Sigmoid colon (tissue), 7 donors: ENCODE measurements around the gene ARRDC2. TPM values are rescaled to one million over a fixed set of nuclear protein-coding genes. Genes with fewer than 3 reads are reported as not detected.
A peak's percentile ranks its signal among the peaks of the same experiment; 100 is the strongest.

Experiments used
- DNase-seq: peaks from one replicate; pipeline ENCODE4 v3.0.0-alpha.2; 2019
- H3K27ac ChIP-seq, 4 donors: fragments of 200-600 bp; sonication (generic); one replicate each; pipeline ENCODE4 v1.5.1; 2016 to 2019; ENCODE audit warnings: mild to moderate bottlenecking in 1 of 4
- H3K27me3 ChIP-seq, 3 donors: fragments of 200-600 bp; sonication (generic); one replicate each; pipeline ENCODE4 v1.5.1; 2019; ENCODE audit warnings: mild to moderate bottlenecking in 1 of 3
- H3K36me3 ChIP-seq, 4 donors: fragments of 200-600 bp; sonication (generic); one replicate each; pipeline ENCODE4 v1.5.1; 2016 to 2019
- H3K4me1 ChIP-seq, 4 donors: fragments of 200-600 bp; sonication (generic); one replicate each; pipeline ENCODE4 v1.5.1; 2017 to 2019
- H3K4me3 ChIP-seq, 4 donors: fragments of 200-600 bp; sonication (generic); one replicate each; pipeline ENCODE4 v1.5.1; 2017 to 2019; ENCODE audit warnings: mild to moderate bottlenecking in 2 of 4, moderate library complexity in 1 of 4
- H3K9me3 ChIP-seq, 4 donors: fragments of 200-600 bp in 3 of 4; sonication (generic) in 3 of 4; one replicate each; pipeline versions ENCODE4 v1.5.1 to v1.6.1; 2013 to 2019
- EP300 ChIP-seq, 4 donors: sonication (generic); formaldehyde crosslinking; IDR thresholded peaks; one replicate each; pipeline ENCODE4 v1.6.1; 2017; ENCODE audit warnings: antibody characterized with exemption in 4 of 4
- POLR2A ChIP-seq, 2 donors: fragments of 450-650 bp; IDR thresholded peaks; one replicate each; pipeline ENCODE4 v1.6.1; 2016; ENCODE audit warnings: antibody characterized with exemption in 2 of 2, mild to moderate bottlenecking in 2 of 2, moderate library complexity in 2 of 2
- POLR2AphosphoS5 ChIP-seq, 4 donors: sonication (generic); formaldehyde crosslinking; IDR thresholded peaks; one replicate each; pipeline ENCODE4 v1.6.1; 2017; ENCODE audit warnings: antibody characterized with exemption in 4 of 4
- WGBS, 2 donors: extraction: QIAGEN DNeasy Blood & Tissue Kit; methylation state at CpG; one replicate each; pipeline ENCODE4 v1.1.7; 2013; 5-methylcytosine and 5-hydroxymethylcytosine counted together
- intact Hi-C: fragments of 100-400 bp; cut with DNase I; formaldehyde crosslinking; loops from one replicate; pipeline ENCODE4 v1.15.1; 2023
- polyA plus RNA-seq, 3 donors: library from polyadenylated mRNA; stranded (reverse); fragments of 200-250 nt; gene quantifications; one replicate each; pipeline ENCODE4 v1.2.3, GENCODE V29; 2013
- total RNA-seq, 4 donors: library from RNA; depleted of rRNA; stranded (reverse); fragments of >200 nt; gene quantifications; one replicate each; pipeline ENCODE4 v1.1.0, GENCODE V29; 2016
- TF ChIP-seq, protein P1 (sequence below), 4 experiments: fragments of 450-650 bp in 3 of 4; fragments of 200-600 bp in 1 of 4; IDR thresholded peaks; one replicate each; pipeline ENCODE4 v1.5.1; 2016 to 2019; ENCODE audit warnings: antibody characterized with exemption in 4 of 4, mild to moderate bottlenecking in 3 of 4, moderate library complexity in 2 of 4
- donor health status: healthy with polysubstance abuse.
- donor health status: Bipolar disorder and iron deficiency.
- donor health status: healthy.

Gene ARRDC2
- total and polyA plus RNA-seq, 7 donors: 22.2 to 54.2 (median 36.6) TPM

DNA sequence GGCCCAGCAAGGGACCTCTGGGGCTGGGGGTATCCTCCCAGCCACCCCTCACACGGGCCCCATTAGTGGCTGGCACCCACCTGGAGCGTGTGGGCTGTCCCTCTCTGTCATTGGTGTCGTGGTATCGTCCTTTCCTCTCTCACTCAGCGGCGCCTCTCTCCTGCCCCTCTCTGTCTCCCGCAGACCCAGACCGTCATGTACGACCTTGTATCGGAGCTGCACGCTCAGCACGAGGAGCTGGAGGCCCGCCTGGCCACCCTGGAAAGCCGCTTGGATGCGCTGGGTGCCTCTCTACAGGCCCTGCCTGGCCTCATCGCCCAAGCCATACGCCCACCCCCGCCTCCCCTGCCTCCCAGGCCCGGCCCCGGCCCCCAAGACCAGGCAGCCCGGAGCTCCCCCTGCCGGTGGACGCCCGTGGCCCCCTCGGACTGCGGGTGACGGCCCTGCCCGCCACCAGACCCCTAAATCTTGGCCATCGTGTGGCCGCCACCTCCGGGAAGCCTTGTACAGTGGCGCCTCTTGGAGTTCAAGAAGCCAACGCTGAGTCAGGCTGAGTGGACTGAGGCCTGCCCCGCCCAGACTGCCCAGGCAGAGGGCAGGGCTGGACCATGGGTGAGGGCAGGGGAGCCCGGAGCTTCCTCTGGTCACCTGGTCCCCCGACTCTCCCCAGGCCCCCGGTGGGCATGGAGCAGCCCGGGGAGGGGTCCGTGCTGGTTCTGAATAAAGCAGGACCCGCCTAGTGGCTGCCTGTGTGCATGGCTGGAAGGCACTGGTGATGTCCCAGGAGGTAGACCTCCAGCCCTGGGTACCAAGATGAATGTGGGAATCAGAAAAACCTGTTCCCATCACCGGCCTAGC, 9.8 kb upstream of the ARRDC2 start:
- Histone ChIP-seq H3K27ac (no peak overlapping the region), H3K4me1 (peaks cover 0 to 21% (median 19%) of the 10 kb centered on the region in 4 donors), H3K9me3 (no peaks in the 10 kb centered on the region), H3K4me3 (no peak overlapping the region), H3K27me3 (no peaks in the 10 kb centered on the region), H3K36me3 (no peaks in the 10 kb centered on the region)
- 38 to 58% methylated on average over 41 of the region's 41 CpGs for WGBS, 2 donors
- TF ChIP-seq POLR2AphosphoS5 (IDR thresholded peaks at IDR 0.05): no peak
- TF ChIP-seq, protein P1, sequence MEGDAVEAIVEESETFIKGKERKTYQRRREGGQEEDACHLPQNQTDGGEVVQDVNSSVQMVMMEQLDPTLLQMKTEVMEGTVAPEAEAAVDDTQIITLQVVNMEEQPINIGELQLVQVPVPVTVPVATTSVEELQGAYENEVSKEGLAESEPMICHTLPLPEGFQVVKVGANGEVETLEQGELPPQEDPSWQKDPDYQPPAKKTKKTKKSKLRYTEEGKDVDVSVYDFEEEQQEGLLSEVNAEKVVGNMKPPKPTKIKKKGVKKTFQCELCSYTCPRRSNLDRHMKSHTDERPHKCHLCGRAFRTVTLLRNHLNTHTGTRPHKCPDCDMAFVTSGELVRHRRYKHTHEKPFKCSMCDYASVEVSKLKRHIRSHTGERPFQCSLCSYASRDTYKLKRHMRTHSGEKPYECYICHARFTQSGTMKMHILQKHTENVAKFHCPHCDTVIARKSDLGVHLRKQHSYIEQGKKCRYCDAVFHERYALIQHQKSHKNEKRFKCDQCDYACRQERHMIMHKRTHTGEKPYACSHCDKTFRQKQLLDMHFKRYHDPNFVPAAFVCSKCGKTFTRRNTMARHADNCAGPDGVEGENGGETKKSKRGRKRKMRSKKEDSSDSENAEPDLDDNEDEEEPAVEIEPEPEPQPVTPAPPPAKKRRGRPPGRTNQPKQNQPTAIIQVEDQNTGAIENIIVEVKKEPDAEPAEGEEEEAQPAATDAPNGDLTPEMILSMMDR (IDR thresholded peaks at IDR 0.05): peak in 1 of 4 experiments; percentile 20
- intact Hi-C loops: loop anchor here (1.0 to 2.0 kb wide), 3 partner anchors 51 to 139 kb away; partner anchors contain the start of gene RPL18A
- DNase-seq: no peak

DNA sequence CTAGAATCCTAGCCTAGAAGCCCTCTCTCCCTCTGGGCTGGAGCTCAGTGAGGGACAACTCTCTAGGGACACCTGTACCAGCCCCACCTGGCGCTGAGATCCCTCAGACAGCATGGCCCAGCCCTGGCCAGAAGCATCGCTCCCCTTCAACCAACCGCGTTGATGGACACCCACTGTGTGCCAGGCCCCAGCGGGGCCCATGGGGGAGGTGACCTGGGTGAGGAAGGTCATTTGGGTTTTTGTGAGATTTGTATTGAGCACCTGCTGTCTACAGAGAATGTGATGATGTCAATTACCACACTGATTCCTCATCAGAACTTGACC, 9.2 kb upstream of the ARRDC2 start:
- Histone ChIP-seq H3K4me1 (peaks cover 0 to 21% (median 19%) of the 10 kb centered on the region in 4 donors), H3K9me3 (no peaks in the 10 kb centered on the region), H3K36me3 (no peaks in the 10 kb centered on the region), H3K27me3 (no peaks in the 10 kb centered on the region), H3K4me3 (no peak overlapping the region), H3K27ac (no peak overlapping the region)
- intact Hi-C loops: no loop called here
- 76 to 91% methylated on average over 5 of the region's 5 CpGs for WGBS, 2 donors
- no peak for DNase-seq
- TF ChIP-seq, protein P1 (IDR thresholded peaks at IDR 0.05): no peak
- TF ChIP-seq POLR2AphosphoS5 (IDR thresholded peaks at IDR 0.05) (no peak), POLR2A (IDR thresholded peaks at IDR 0.05) (no peak), EP300 (IDR thresholded peaks at IDR 0.05) (no peak)

DNA sequence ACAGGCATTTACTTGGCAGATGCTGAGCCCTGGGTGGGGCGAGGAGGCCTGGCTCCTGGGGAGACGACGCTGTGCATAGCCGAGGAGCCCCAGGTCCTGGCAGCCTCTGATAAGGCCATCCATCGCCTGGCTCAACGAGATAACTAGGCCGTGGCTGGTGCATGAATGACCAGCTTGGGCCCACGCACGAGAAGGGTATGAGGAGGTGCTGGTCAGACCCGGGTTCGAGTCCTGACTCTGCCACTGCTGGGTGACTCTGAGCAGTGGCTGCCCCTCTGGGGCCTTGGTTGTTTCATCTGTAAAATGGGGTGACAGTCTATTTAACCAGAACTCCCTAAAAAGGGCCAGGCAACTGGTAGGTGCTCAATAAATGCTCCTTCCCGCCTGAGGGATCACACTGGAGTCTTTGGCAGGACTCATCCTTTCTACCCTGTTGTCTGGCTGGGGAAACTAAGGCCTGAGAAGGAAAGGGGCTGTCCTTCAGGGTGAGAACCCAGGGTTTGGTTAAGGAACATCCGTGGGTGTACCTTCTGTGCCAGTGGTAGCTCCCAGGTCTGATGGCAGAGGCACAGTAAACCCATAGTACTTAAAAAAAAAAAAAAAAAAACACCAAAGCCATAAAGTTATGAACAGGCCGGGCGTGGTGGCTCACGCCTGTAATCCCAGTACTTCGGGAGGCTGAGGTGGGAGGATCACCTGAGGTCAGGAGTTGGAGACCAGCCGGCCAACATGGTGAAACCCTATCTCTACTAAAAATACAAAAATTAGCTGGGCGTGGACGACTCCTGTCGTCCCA, 8.1 kb upstream of the ARRDC2 start:
- no peaks in the 10 kb centered on the region for H3K36me3 ChIP-seq
- no peaks in the 10 kb centered on the region for H3K9me3 ChIP-seq
- intact Hi-C loops: no loop called here
- TF ChIP-seq, protein P1 (IDR thresholded peaks at IDR 0.05): no peak
- no peak for TF ChIP-seq EP300 (IDR thresholded peaks at IDR 0.05)
- TF ChIP-seq POLR2AphosphoS5 (IDR thresholded peaks at IDR 0.05): no peak
- TF ChIP-seq POLR2A (IDR thresholded peaks at IDR 0.05): no peak
- no peak for DNase-seq
- H3K27me3 ChIP-seq: no peaks in the 10 kb centered on the region
- peaks cover 0 to 21% (median 19%) of the 10 kb centered on the region in 4 donors for H3K4me1 ChIP-seq
- peak overlapping the region; percentile 86 to 92 (median 89) for H3K27ac ChIP-seq
- whole genome bisulfite sequencing, 2 donors: 55 to 78% methylated on average over 21 of the region's 21 CpGs
- H3K4me3 ChIP-seq: no peak overlapping the region

DNA sequence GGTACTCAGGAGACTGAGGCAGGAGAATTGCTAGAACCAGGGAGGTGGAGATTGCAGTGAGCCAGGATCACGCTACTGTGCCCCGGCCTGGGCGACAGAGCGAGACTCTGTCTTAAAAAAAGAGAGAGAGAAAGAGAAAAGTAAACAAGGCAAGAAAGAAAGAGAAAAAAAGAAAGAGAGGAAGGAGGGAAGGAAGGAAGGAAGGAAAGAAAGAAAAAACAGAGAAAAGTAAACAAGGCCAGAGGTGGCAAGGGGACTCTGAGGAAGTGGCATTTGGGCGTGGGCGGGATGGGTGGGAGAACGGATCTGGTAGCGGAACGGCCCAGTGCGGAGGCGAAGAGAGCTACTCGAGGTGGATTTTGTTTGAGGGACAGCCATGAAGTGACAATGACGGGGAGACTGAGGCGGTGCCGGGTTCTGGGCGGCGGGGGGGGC, 7.5 kb upstream of the ARRDC2 start:
- TF ChIP-seq POLR2A (IDR thresholded peaks at IDR 0.05) (no peak), POLR2AphosphoS5 (IDR thresholded peaks at IDR 0.05) (no peak), EP300 (IDR thresholded peaks at IDR 0.05) (no peak)
- TF ChIP-seq, protein P1 (IDR thresholded peaks at IDR 0.05): no peak
- intact Hi-C loops: no loop called here
- 9 to 12% methylated on average over 17 of the region's 17 CpGs for whole genome bisulfite sequencing, 2 donors
- H3K36me3 ChIP-seq: no peaks in the 10 kb centered on the region
- peak overlapping the region; percentile 86 to 92 (median 89) for H3K27ac ChIP-seq
- no peaks in the 10 kb centered on the region for H3K27me3 ChIP-seq
- no peaks in the 10 kb centered on the region for H3K9me3 ChIP-seq
- peak overlapping the region; percentile 57 to 87 (median 72) for H3K4me3 ChIP-seq
- DNase-seq: no peak
- H3K4me1 ChIP-seq: peaks cover 0 to 21% (median 19%) of the 10 kb centered on the region in 4 donors
